SIG-M5 treated with dmso at 0.1 percent for 504 hours (cell line): ENCODE data around the gene COL24A1.
A peak's percentile ranks its signal among the peaks of the same experiment; 100 is the strongest.
"Not testable (repeated sequence)": the region's sequence is repeated elsewhere in the genome, so short reads cannot be mapped to it uniquely, and the experiment has no call there.

ENCODE experiments used
- DNase-seq: peaks from one replicate; lab custom pipeline; 2025; ENCODE audit not compliant: unreplicated experiment; lab: John Stamatoyannopoulos, UW

The COL24A1 gene

DNA sequence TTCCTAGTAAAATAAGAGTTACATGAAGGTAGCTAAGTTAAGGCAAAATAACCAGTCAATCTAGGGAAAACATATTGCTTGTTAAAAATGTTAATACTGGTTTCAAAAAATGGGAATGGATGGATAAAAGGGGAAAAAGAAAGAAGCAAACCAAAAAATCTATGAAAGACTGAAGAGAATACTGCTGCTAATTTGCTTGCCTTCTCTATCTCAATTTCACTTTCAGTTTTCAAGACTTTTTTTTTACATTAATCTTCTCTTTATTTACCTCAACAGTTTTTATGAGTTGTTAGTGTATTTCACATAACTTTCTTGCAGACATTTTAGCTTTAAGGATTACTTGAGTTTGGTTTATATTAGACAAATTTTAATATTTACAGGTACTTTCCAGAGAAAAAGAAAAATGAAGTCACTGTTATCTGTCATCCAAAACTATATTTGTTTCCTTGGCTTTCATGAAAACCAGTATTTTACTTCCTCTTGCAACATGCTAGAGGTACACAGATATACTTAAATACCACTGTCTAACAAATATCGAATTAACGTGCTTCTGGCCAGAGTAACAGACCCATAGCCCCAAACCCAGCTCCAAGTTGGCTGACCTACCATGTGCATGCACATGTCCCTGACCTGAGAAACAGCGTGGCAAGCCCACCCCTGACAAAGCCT is 70.7 kb downstream of the COL24A1 start:
- DNase-seq = no peak

GRCh38 chr1:86084998-86085397 is 71.6 kb downstream of the COL24A1 start:
- no peak for DNase-seq

- no peak for DNase-seq
These were observed 74.4 kb downstream of the COL24A1 start for GRCh38 chr1:86082183-86082582.

DNA sequence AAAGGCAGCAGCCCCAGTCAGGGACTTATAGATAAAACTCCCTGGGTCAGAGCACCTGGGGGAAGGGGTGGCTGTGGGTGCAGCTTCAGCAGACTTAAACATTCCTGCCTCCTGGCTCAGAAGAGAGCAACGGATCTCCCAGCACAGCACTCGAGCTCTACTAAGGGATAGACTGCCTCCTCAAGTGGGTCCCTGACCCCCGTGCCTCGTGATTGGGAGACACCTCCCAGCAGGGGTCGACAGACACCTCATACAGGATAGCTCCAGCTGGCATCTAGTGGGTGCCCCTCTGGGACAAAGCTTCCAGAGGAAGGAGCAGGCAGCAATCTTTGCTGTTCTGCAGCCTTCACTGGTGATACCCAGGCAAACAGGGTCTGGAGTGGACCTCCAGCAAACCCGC is 84.1 kb downstream of the COL24A1 start:
- DNase-seq = not testable (repeated sequence)

DNA sequence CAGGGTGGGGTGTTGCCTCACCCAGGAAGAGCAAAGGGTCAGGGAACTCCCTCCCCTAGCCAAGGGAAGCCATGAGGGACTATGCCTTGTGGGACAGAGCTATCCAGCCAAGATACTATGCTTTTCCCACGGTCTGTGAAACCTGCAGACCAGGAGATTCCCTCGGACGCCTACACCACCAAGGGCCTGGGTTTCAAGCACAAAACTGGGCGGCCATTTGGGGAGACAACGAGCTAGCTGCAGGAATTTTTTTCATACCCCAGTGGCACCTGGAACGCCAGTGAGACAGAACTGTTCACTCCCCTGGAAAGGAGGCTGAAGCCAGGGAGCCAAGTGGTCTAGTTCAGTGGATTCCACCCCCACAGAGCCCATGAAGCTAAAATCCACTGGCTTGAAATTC is 84.7 kb downstream of the COL24A1 start:
- DNase-seq = not testable (repeated sequence)

- DNase-seq = no peak
These were observed 86.8 kb downstream of the COL24A1 start for GRCh38 chr1:86069757-86070145.

GRCh38 chr1:86068841-86069756 is 87.5 kb downstream of the COL24A1 start:
- no peak for DNase-seq

- DNase-seq = no peak
These were observed 88.3 kb downstream of the COL24A1 start for GRCh38 chr1:86068271-86068721.

DNA sequence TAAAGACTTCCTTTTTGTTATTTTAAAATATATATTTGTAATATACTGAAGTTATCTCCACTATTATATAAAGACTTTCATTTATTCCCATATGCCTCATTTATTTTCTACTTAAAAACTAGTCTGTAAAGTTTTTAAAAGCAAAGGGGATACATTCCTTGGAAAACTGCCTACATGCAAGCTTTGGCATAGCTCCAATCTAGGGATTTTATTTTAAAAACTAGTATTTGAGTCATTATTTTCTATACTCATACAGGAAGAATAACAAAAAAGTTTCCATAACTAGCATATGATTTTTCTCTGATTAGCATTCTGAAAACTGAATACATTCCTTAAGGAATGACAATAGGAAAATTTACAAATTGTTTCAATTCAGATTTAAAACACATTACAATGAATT is 88.9 kb downstream of the COL24A1 start:
- no peak for DNase-seq

DNA sequence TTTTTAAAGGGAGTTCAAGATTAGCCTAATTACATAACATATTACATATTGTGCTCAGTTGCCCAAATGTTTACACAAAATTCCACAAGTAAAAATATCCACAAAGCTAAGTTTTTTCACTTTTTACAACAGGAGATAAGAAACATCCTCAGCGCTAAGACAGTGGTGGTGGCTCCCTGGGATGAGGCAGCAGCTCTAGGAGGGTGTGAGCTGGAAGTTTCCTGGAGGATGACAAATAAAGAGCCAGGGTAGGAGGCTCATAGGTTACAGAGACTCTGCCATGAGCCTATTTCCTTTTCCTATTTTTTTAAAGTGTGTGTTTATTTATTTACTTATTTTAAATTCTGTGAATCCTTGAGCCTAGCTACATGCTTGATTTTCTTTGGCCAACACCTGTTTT is 91.7 kb downstream of the COL24A1 start:
- DNase-seq = no peak

- no peak for DNase-seq
These were observed 92.9 kb downstream of the COL24A1 start for GRCh38 chr1:86063721-86064120.

DNA sequence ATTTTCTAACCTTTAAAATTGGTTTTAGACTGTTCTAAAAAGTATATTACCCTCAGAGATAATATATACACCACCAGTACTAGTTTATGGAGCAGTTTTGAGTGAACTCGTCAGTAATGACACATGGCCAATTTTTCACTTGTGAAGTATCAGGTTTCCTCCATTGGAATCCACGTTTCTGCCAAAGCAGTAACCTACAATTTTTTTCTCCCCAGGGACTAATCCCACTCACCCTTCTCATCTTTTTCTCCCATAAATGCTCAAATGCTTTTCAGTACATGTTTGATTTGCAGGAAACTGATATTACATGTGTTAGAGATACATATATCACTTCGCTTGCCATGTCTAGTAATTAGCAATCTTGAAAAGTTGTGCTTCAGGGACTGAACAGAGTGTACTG is 94.1 kb downstream of the COL24A1 start:
- no peak for DNase-seq

DNA sequence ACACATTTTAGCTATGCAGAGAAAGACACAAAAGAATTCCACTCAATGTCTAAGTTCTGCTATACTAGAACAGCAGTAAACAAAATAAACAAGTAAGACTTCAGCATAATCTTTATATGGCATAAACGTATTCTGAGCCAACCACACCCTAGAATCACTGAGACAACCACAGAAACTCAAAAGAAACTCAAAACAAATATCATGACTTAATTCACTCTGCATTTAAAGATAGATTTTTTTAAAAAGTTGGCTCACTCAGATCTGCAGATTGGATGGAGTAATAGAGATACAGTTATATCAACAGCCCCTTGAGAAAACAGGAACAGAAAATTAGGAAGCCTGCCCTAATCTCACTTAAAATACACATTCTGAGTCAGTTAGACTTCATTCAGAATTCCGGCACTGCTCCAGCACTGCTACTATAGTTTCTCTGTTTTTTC is 95.0 kb downstream of the COL24A1 start:
- peak; percentile 62 for DNase-seq

- DNase-seq = no peak
These were observed 102.2 kb downstream of the COL24A1 start for GRCh38 chr1:86054396-86054795.

- DNase-seq = no peak
These were observed 103.4 kb downstream of the COL24A1 start for GRCh38 chr1:86052948-86053698.

DNA sequence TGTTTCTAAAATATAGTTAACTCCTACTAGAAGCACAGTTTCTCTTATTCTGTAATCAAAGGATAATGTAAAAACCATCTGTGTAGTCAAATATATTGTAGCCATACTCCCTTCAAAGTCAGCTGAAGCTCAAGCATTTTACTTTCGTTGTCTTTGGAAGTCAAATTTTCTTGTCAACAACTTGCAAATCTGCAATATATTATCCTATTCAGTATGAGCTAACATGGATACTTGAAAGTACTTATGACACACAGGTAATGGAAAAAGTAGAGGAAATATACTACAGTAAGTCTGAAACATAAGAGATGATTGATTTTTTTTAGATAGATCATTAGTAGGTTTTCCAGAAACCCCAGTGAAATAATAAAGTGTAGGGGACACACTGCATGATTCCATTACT is 121.5 kb downstream of the COL24A1 start:
- DNase-seq = no peak

DNA sequence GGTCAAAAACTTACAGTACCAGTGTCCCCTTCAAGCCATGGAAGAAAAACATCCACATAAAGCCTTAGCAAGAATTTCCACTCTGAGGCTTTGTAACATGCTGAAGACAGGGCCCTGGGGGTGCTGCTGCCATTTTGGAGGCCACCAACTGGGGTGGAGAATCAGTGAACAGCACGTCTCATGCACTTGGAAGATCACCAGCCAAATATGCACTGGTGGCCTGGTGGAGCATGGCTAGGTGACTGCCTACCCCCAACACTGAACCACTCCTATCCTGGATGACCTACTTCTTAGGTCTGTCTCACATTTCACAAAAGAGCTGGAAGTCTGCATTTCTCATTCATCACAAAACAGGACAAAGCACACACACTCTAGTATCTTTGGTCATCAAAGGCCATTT is 126.4 kb downstream of the COL24A1 start:
- no peak for DNase-seq

- DNase-seq = peak; percentile 22
These were observed 138.2 kb downstream of the COL24A1 start for GRCh38 chr1:86018283-86018923.

- no peak for DNase-seq
These were observed 140.4 kb downstream of the COL24A1 start for GRCh38 chr1:86016076-86016759.

DNA sequence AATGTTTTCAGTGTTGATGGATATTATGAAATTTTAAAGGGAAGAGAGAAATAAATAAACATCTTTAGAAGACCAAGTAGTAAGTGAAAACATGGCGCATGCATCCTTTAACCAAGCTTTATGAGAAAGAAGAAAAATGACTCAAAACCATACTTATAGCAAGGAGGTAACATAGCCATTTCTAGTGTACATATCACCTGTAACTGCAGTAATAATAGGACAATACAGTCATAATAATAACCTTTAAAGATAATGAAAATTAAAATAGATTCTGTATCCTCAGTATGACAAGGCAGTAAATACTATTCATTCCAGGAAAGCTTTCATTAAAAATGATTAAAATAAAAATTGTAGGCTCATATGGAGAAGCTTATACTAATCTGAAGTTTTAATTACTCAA is 141.2 kb downstream of the COL24A1 start:
- no peak for DNase-seq
